DOHH2 (cell line): ENCODE data around the gene WDR7.

Experiments used
- CTCF ChIP-seq: fragments of 200-600 bp; sonication (generic); IDR thresholded peaks from one replicate; pipeline ENCODE4 v1.5.1; 2014; ENCODE audit warnings: antibody characterized with exemption, mild to moderate bottlenecking, low read depth, low read length; ENCODE audit not compliant: poor library complexity, severe bottlenecking
- EZH2phosphoT487 ChIP-seq: fragments of 200-600 bp; sonication (generic); IDR thresholded peaks from 2 replicates; pipeline ENCODE4 v1.6.1; 2017; ENCODE audit warnings: borderline replicate concordance, mild to moderate bottlenecking, antibody characterized with exemption, low read length, moderate library complexity, mixed read lengths

DNA sequence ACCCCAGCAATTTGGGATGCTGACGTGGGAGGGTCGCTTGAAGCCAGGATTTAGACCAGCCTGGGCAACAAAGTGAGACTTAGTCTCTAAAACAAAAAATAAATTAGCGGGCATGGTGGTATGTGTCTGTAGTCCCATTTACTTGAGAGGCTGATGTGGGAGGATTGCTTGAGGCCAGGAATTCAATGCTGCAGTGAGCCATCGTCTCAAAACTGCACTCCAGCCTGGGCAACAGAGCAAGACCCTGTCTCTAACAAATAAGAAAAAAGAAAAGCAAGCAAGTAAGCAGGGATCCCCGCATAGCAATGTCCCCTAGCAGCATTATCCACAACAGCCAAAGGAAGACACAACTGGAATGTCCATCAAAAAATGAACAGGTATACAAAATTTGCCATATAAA lies 16.2 kb upstream of the WDR7 start:
- TF ChIP-seq CTCF, result no peak
- TF ChIP-seq EZH2phosphoT487, result no peak
